Peyer's patch (tissue), 4 donors: ENCODE results near the gene MB21D2.

Source experiments
- POLR2A ChIP-seq, 2 donors: fragments of 450-650 bp; IDR thresholded peaks; one replicate each; pipeline ENCODE4 v1.5.1; 2017; ENCODE audit warnings: antibody characterized with exemption in 2 of 2, mild to moderate bottlenecking in 2 of 2, moderate library complexity in 2 of 2
- TF ChIP-seq, protein P1 (sequence below), 6 experiments: fragments of 450-650 bp in 4 of 6; fragments of 200-600 bp in 2 of 6; sonication (generic) in 1 of 6; IDR thresholded peaks; one replicate each; pipeline ENCODE4 v1.5.1; 2017 to 2019; ENCODE audit warnings: antibody characterized with exemption in 6 of 6, mild to moderate bottlenecking in 3 of 6, moderate library complexity in 1 of 6

DNA sequence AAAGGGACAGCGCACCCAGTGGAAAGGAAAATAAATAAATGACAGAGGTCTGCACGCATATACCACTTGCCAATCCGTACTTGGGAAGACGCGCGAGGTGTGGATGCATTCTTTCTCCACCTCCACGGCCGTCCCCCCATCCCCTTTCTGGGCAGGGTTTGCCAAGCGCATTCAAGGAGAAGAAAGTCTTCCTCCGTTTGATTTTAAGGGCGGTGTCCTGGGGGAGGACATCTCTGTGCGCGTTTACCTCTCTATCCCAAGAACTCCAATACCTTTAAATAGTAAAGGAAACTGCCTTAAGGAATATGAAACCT, 576 bp upstream of the MB21D2 start:
- TF ChIP-seq, protein P1, sequence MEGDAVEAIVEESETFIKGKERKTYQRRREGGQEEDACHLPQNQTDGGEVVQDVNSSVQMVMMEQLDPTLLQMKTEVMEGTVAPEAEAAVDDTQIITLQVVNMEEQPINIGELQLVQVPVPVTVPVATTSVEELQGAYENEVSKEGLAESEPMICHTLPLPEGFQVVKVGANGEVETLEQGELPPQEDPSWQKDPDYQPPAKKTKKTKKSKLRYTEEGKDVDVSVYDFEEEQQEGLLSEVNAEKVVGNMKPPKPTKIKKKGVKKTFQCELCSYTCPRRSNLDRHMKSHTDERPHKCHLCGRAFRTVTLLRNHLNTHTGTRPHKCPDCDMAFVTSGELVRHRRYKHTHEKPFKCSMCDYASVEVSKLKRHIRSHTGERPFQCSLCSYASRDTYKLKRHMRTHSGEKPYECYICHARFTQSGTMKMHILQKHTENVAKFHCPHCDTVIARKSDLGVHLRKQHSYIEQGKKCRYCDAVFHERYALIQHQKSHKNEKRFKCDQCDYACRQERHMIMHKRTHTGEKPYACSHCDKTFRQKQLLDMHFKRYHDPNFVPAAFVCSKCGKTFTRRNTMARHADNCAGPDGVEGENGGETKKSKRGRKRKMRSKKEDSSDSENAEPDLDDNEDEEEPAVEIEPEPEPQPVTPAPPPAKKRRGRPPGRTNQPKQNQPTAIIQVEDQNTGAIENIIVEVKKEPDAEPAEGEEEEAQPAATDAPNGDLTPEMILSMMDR (IDR thresholded peaks at IDR 0.05), result peak in 2 of 6 experiments; percentile 29 to 36
- peak in 1 of 2 donors; percentile 20 for TF ChIP-seq POLR2A (IDR thresholded peaks at IDR 0.05)
